GM18909 (cell line): ENCODE results near the gene ADTRP.
"Not testable (repeated sequence)": the region's sequence is repeated elsewhere in the genome, so short reads cannot be mapped to it uniquely, and the experiment has no call there.

Source experiments
- ATAC-seq: cut with Tn5 transposase; IDR thresholded peaks from one replicate; pipeline ENCODE4 v1.9.1; 2021; ENCODE audit warnings: mild to moderate bottlenecking; ENCODE audit not compliant: unreplicated experiment, poor library complexity

The ADTRP gene

DNA sequence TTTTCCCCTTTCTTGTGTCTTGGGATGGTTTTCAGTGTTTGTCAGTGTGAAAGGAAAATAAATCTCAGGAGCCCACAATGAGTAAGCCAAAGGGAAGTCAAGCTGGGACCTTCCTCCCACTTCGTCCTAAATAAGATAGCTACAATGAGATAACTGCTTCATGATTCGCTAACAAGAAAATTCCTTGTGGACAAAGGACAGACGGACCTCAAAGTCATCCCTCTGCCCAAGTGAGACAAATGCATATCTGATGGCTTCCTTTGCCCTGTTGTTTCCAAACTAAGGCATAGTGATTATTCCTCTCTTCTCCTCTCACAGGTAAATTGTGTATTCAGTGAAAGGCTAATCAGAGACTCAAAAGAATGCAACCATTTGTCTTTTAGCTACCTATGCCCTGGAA, 26.1 kb upstream of the ADTRP start:
- no peak for ATAC-seq

- no peak for ATAC-seq
Observed at GRCh38 chr6:11804135-11804534, 25.5 kb upstream of the ADTRP start.

- ATAC-seq: no peak
Observed at GRCh38 chr6:11803591-11803971, 25.0 kb upstream of the ADTRP start.

DNA sequence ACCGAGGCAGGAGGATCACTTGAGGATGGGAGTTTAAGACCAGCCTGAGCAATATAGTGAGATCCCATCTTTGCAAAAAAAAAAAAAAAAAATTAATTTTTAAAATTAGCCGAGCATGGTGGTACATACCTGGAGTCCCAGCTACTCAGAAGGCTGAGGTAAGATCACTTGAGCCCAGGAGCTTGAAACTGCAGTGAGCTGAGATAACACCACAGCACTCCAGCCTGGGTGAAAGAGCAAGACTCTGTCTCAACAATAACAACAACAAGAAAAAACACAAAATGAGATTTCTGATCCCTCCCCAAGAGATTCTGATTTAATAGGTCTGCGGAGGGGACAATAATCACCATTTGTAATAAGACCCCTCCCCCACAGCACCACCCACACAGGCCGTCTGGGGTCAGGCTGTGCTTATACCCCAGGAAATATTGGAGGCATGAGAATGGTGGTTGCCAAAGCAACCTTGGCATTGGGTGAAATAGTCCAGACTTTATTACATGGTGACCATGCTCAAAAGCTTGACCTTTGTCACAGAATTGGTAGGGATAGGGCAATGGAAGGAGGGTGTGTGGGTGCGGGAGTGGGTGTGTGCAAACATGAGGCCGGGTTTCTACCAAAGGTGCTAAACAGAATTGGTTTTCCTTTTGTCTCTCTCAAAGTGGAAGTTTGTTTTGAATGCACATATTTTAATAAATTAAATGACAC, 24.4 kb upstream of the ADTRP start:
- ATAC-seq: no peak

- not testable (repeated sequence) for ATAC-seq
Observed at GRCh38 chr6:11800531-11800930, 21.9 kb upstream of the ADTRP start.

- ATAC-seq: no peak
Observed at GRCh38 chr6:11798538-11798937, 19.9 kb upstream of the ADTRP start.

DNA sequence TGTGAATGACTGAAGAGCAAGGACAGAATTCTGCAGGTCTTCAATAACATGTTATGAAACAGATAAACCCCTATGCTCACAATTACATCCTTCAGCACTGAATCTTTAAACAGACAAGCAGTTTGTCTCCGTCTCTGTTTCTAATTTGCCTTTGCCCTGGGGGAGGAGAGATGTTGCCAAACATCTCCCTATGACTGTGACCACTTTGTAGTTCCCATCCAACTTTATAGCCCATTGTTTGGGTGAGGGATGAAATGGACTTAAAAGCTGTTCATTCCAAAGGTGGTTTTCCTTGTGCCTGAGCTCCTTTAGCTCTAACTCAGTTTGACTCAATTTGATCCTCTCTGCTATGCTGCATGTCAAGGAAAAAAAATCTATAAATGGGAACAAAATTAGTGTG, 19.5 kb upstream of the ADTRP start:
- no peak for ATAC-seq

GRCh38 chr6:11796829-11797228, 18.2 kb upstream of the ADTRP start:
- no peak for ATAC-seq

GRCh38 chr6:11795403-11795802, 16.8 kb upstream of the ADTRP start:
- no peak for ATAC-seq

GRCh38 chr6:11793277-11793676, 14.7 kb upstream of the ADTRP start:
- ATAC-seq: no peak

GRCh38 chr6:11791354-11792107, 12.9 kb upstream of the ADTRP start:
- ATAC-seq: no peak

DNA sequence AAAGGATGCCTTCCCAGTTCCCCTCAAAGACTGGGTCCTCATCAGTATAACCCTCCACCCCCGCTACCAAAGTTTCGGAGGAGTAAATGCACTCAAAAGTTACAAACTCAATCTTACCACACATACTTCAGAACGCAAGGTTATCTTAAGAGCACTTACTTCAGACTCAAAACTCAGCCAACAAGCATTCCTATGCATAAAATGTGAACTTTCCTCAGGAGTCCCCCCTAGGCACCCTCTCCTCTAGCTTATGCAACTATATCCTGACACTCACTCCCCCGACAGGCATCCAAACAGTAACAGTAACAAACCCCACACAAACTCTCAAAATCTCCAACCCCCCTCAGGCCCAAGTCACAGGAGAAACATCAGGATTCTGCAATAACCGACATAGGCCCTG, 11.1 kb upstream of the ADTRP start:
- ATAC-seq: no peak

DNA sequence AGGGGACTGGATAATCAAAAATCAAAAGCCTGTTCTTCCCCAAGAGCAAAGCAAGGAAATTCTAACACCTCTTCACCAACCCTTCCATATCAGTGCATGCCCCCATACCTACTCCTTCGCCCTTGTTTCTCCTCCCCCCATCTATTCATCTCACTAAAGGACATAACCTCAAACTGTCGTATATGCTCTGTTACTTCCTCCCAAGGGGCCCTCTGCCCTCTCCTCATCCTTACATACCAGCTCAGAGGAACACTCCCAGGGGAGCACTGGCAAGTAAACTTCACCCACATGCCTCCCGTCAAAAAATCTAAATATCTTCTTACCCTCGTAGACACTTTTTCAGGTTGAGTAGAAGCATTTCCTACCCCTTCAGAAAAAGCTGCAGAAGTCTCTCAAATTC, 9.4 kb upstream of the ADTRP start:
- no peak for ATAC-seq

DNA sequence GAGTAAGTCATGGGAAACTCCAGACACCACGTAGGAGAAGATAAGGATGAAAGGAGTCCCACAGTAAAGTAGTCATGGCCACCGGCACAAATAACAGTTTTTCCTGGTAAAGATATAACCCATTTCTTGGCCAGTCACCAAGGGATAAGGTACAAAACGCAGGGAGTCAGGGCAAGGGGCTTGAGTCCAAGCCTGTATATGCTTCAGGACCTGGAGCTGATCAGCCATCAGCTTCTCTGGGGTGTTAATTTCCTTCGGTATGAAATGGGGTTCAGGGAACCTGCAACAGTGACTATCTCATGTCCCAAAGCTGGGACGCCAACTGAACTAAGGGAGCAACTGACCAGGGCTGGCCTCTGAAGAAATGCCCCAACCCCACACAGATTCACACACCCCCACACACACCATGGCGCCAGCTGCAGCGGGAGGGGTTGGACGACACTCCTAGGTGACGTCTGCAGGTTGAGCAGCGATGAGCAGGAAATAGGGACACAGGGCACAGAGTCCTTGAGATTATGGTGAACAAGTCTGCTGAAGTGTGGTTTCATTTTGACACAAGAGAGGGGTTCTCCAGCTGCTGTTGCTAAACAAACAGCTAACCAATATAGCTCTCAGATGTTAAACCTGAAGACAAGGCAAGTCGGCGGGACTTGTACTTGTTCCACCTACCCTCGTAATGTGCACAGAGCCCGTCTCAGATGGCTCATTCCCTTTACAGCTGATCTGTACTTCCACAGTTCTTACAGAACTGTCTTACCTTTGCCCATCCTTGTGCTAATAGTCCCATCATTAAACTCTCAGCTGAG, 7.4 kb upstream of the ADTRP start:
- ATAC-seq: peak; percentile 90

DNA sequence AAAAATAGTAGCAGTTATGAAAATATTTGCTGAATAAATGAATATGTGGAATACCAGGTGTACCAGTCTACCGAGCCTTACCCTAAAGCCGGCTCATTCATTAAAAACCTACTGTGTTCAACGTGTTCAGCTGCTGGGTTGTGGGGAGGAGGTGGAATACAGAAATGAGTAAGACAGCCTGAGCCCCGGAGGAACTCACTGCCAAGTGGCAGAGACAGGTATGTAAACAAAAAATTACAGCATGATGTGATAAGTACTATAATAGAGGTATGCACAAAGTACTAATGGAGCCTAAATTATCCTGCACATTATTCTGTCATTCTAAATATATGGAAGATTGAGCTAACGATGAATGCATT, 6.8 kb upstream of the ADTRP start:
- peak; percentile 62 for ATAC-seq

- no peak for ATAC-seq
Observed at GRCh38 chr6:11784341-11784740, 5.7 kb upstream of the ADTRP start.

DNA sequence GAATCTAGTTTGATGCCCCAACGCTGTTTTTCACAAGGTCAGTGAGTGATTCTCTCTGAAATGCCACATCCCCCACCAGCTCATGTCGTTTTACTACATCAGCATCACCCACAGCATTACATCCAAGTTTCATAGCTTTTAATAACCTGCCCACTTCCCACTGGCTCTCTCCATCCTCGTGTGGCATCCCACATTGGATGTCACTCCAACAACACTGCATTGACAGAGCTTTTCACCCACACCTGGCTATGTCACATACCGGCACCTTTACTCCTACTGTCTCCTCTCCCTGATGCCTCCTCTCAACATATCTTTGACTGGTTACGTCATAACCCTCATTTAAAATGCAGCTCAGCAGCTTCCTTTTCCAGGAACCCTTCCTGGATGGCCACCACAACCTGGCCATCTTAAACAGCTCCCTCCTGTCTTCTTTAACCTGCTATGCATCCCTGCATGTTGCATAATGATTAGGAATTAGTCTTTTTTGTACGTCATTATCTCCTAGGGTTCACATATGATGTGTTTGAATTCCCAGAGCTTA, 5.0 kb upstream of the ADTRP start:
- no peak for ATAC-seq

GRCh38 chr6:11782524-11782923, 3.9 kb upstream of the ADTRP start:
- no peak for ATAC-seq

DNA sequence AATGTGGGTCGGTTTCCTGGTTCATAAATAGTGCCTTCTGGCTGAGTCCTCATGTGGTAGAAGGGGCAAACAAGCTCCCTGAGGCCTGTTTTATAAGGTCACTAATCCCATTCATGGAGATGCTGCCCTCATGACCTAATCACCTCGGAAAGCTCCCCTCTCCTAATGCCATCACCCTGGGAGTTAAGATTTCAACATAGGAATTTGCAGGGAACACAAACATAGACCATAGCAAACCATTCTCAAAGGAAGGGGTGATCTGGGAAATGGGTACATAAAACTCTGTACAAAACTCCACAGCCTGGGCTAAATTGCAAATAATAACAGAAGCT, 1.5 kb upstream of the ADTRP start:
- no peak for ATAC-seq

- no peak for ATAC-seq
Observed at GRCh38 chr6:11779329-11780096, 910 bp upstream of the ADTRP start.
